Lower lobe of right lung (tissue), 2 donors: ENCODE results near the gene LRRC41. TPM values are rescaled to one million over a fixed set of nuclear protein-coding genes. Genes with fewer than 3 reads are reported as not detected.
A peak's percentile ranks its signal among the peaks of the same experiment; 100 is the strongest.
"Not testable (repeated sequence)": the region's sequence is repeated elsewhere in the genome, so short reads cannot be mapped to it uniquely, and the experiment has no call there.

ENCODE experiments used
- ATAC-seq, 2 donors: fragments of 200-7000 bp; cut with Tn5 transposase; one replicate each; pipeline ENCODE4 v1.9.1; 2020 to 2022; ENCODE audit warnings: mild to moderate bottlenecking in 2 of 2, moderate library complexity in 2 of 2
- DNase-seq: peaks from one replicate; pipeline ENCODE4 v3.0.0-alpha.2; 2020
- H3K27ac ChIP-seq: fragments of 200-600 bp; one replicate; pipeline ENCODE4 v1.8.0; 2022
- H3K27me3 ChIP-seq: fragments of 200-600 bp; one replicate; pipeline ENCODE4 v1.8.0; 2022; ENCODE audit warnings: low read depth
- H3K36me3 ChIP-seq: fragments of 200-600 bp; one replicate; pipeline ENCODE4 v1.8.0; 2022; ENCODE audit warnings: mild to moderate bottlenecking
- H3K4me1 ChIP-seq: fragments of 200-600 bp; one replicate; pipeline ENCODE4 v1.8.0; 2022
- H3K4me3 ChIP-seq: fragments of 200-600 bp; one replicate; pipeline ENCODE4 v1.8.0; 2022; ENCODE audit warnings: mild to moderate bottlenecking
- H3K9me3 ChIP-seq: fragments of 200-600 bp; one replicate; pipeline ENCODE4 v1.8.0; 2022
- CTCF ChIP-seq: fragments of 200-600 bp; IDR thresholded peaks from one replicate; pipeline ENCODE4 v1.8.0; 2022; ENCODE audit warnings: antibody characterized with exemption, mild to moderate bottlenecking
- intact Hi-C: fragments of 100-400 bp; cut with DNase I; formaldehyde crosslinking; loops from one replicate; pipeline ENCODE4 v1.11.0; 2022
- total RNA-seq: library from RNA; stranded (reverse); fragmentation: NEBNext Ultra II Directional; extraction: Animal tissue kit (Norgen Biotek cat#: 25700); gene quantifications from one replicate; pipeline ENCODE4 v1.2.1, GENCODE V29; 2021
- donor health status: DM: no; HTN: yes; CAD: no; lungs with severe emphysema.

The LRRC41 gene
- total RNA-seq, 1 donor from 2014 or later = 47.6 TPM

GRCh38 chr1:46343351-46343695 is 39.9 kb upstream of the LRRC41 start:
- Histone ChIP-seq H3K9me3 (no peaks in the 10 kb centered on the region), H3K36me3 (peaks cover 47% of the 10 kb centered on the region), H3K4me3 (no peak overlapping the region), H3K27ac (no peak overlapping the region), H3K4me1 (peaks cover 19% of the 10 kb centered on the region), H3K27me3 (no peaks in the 10 kb centered on the region)
- intact Hi-C loops = no loop called here
- ATAC-seq (no peak), DNase-seq (no peak)
- TF ChIP-seq CTCF = no peak

- DNase-seq = no peak
- peaks cover 19% of the 10 kb centered on the region for H3K4me1 ChIP-seq
- TF ChIP-seq CTCF = no peak
- no peak for ATAC-seq
- H3K27ac ChIP-seq = no peak overlapping the region
- H3K36me3 ChIP-seq = peaks cover 45% of the 10 kb centered on the region
- intact Hi-C loops = no loop called here
- H3K27me3 ChIP-seq = no peaks in the 10 kb centered on the region
- H3K4me3 ChIP-seq = no peak overlapping the region
- no peaks in the 10 kb centered on the region for H3K9me3 ChIP-seq
Observed at GRCh38 chr1:46342677-46343350, 39.4 kb upstream of the LRRC41 start.

- ATAC-seq (no peak), DNase-seq (no peak)
- no peaks in the 10 kb centered on the region for H3K27me3 ChIP-seq
- no peak for TF ChIP-seq CTCF
- peaks cover 38% of the 10 kb centered on the region for H3K36me3 ChIP-seq
- peaks cover 17% of the 10 kb centered on the region for H3K4me1 ChIP-seq
- peak overlapping the region; percentile 94 for H3K27ac ChIP-seq
- H3K4me3 ChIP-seq = no peak overlapping the region
- intact Hi-C loops = no loop called here
- no peaks in the 10 kb centered on the region for H3K9me3 ChIP-seq
Observed at GRCh38 chr1:46342084-46342656, 38.8 kb upstream of the LRRC41 start.

GRCh38 chr1:46341222-46342083 is 38.0 kb upstream of the LRRC41 start:
- Histone ChIP-seq H3K27me3 (no peaks in the 10 kb centered on the region), H3K27ac (peak overlapping the region; percentile 94), H3K4me1 (peaks cover 15% of the 10 kb centered on the region), H3K9me3 (no peaks in the 10 kb centered on the region), H3K4me3 (peak overlapping the region; percentile 77), H3K36me3 (peaks cover 31% of the 10 kb centered on the region)
- TF ChIP-seq CTCF = no peak
- DNase-seq (peak; percentile 53), ATAC-seq (no peak)
- intact Hi-C loops = no loop called here

GRCh38 chr1:46340404-46341221 is 37.2 kb upstream of the LRRC41 start, which contains the start of gene NSUN4:
Gene NSUN4, plus strand, starts transcription at chr1:46340807. Its CDS starts 20 bp downstream, at chr1:46340827.
- Histone ChIP-seq H3K27me3 (no peaks in the 10 kb centered on the region), H3K36me3 (peaks cover 23% of the 10 kb centered on the region), H3K9me3 (no peaks in the 10 kb centered on the region), H3K4me3 (peak within 1 kb of the TSS; percentile 77), H3K4me1 (peaks cover 15% of the 10 kb centered on the region), H3K27ac (peak within 1 kb of the TSS; percentile 94)
- intact Hi-C loops = no loop called here
- peak; percentile 97 to 98 for ATAC-seq
- DNase-seq = peak; percentile 95
- TF ChIP-seq CTCF = peak; percentile 72

GRCh38 chr1:46337409-46337808 is 34.0 kb upstream of the LRRC41 start:
- H3K27me3 ChIP-seq, H3K9me3 ChIP-seq, H3K27ac ChIP-seq, ATAC-seq, DNase-seq, intact Hi-C loops, H3K36me3 ChIP-seq, H3K4me3 ChIP-seq: not testable (repeated sequence)
- peaks cover 15% of the 10 kb centered on the region for H3K4me1 ChIP-seq
